Peyer's patch (tissue), 4 donors: ENCODE data around the gene PAOX. TPM values are rescaled to one million over a fixed set of nuclear protein-coding genes. Genes with fewer than 3 reads are reported as not detected.

Experiments
- DNase-seq, 3 donors: peaks; one replicate each; pipeline ENCODE4 v3.0.0-alpha.2; 2017 to 2019
- H3K27ac ChIP-seq, 4 donors: fragments of 200-600 bp; sonication (generic); one replicate each; pipeline ENCODE4 v1.5.1; 2016 to 2019
- H3K27me3 ChIP-seq, 2 donors: fragments of 200-600 bp; sonication (generic); one replicate each; pipeline ENCODE4 v1.5.1; 2019
- H3K36me3 ChIP-seq, 3 donors: fragments of 200-600 bp; sonication (generic); one replicate each; pipeline ENCODE4 v1.5.1; 2016 to 2019
- H3K4me1 ChIP-seq, 4 donors: fragments of 200-600 bp; sonication (generic); one replicate each; pipeline ENCODE4 v1.5.1; 2016 to 2019
- H3K4me3 ChIP-seq, 4 donors: fragments of 200-600 bp; sonication (generic); 1 replicate in 3 of 4; 2 replicates in 1 of 4; pipeline ENCODE4 v1.5.1; 2016 to 2019; ENCODE audit warnings: mild to moderate bottlenecking in 1 of 4
- H3K9me3 ChIP-seq, 4 donors: fragments of 200-600 bp; sonication (generic); one replicate each; pipeline ENCODE4 v1.5.1; 2016 to 2019; ENCODE audit warnings: mild to moderate bottlenecking in 1 of 4
- POLR2A ChIP-seq, 2 donors: fragments of 450-650 bp; IDR thresholded peaks; one replicate each; pipeline ENCODE4 v1.5.1; 2017; ENCODE audit warnings: antibody characterized with exemption in 2 of 2, mild to moderate bottlenecking in 2 of 2, moderate library complexity in 2 of 2
- total RNA-seq, 4 donors: library from RNA; depleted of rRNA; stranded (reverse); fragments of >200 nt; gene quantifications; one replicate each; pipeline ENCODE4 v1.1.0, GENCODE V29; 2016
- TF ChIP-seq, protein P1 (sequence below), 6 experiments: fragments of 450-650 bp in 4 of 6; fragments of 200-600 bp in 2 of 6; sonication (generic) in 1 of 6; IDR thresholded peaks; one replicate each; pipeline ENCODE4 v1.5.1; 2017 to 2019; ENCODE audit warnings: antibody characterized with exemption in 6 of 6, mild to moderate bottlenecking in 3 of 6, moderate library complexity in 1 of 6

PAOX gene
- 10 to 100 TPM; 19.8 to 53.7 (median 36.9) TPM for total RNA-seq

DNA sequence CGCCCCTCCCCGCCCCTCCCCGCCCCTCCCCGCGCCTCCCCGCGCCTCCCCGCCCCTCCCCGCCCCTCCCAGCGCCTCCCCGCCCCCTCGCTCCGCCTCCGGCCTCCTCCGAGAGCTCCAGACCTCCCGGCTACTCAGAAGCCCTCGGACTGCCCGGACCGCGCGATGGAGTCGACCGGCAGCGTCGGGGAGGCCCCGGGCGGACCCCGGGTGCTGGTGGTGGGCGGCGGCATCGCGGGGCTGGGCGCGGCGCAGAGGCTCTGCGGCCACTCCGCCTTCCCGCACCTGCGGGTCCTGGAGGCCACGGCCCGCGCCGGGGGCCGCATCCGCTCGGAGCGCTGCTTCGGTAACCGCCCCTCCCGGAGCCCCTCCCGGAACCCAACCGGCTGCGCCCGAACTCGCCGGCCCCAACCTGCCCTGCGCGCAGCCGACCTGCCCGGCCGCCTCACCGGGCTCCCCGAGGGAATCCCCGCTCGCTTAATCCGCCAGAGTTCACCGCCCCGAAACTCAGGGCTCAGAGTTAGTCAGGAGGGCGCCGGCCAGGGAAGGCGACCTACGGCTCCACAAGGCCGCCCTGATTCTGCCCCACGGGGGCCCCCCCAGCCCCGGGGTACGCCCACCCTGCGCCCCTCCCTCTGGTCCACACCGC lies at the start of gene PAOX:
Gene PAOX, plus strand, starts transcription at position 111 of the 649 bp plus-strand sequence. Its CDS starts 55 bp downstream, at position 166.
- H3K4me1 ChIP-seq = peaks cover 0 to 32% (median 5%) of the 10 kb centered on the region in 4 donors
- H3K9me3 ChIP-seq = no peaks in the 10 kb centered on the region
- peak in 1 of 2 donors; percentile 35 for TF ChIP-seq POLR2A (IDR thresholded peaks at IDR 0.05)
- TF ChIP-seq, protein P1, sequence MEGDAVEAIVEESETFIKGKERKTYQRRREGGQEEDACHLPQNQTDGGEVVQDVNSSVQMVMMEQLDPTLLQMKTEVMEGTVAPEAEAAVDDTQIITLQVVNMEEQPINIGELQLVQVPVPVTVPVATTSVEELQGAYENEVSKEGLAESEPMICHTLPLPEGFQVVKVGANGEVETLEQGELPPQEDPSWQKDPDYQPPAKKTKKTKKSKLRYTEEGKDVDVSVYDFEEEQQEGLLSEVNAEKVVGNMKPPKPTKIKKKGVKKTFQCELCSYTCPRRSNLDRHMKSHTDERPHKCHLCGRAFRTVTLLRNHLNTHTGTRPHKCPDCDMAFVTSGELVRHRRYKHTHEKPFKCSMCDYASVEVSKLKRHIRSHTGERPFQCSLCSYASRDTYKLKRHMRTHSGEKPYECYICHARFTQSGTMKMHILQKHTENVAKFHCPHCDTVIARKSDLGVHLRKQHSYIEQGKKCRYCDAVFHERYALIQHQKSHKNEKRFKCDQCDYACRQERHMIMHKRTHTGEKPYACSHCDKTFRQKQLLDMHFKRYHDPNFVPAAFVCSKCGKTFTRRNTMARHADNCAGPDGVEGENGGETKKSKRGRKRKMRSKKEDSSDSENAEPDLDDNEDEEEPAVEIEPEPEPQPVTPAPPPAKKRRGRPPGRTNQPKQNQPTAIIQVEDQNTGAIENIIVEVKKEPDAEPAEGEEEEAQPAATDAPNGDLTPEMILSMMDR (IDR thresholded peaks at IDR 0.05) = no peak
- peak within 1 kb of the TSS; percentile 79 to 100 (median 97) for H3K4me3 ChIP-seq
- peak within 1 kb of the TSS; percentile 80 to 99 (median 94) for H3K27ac ChIP-seq
- DNase-seq = peak; percentile 59 to 83 (median 80)
- peaks cover 0 to 7% (median 0%) of the 10 kb centered on the region in 3 donors for H3K36me3 ChIP-seq
- no peaks in the 10 kb centered on the region for H3K27me3 ChIP-seq

DNA sequence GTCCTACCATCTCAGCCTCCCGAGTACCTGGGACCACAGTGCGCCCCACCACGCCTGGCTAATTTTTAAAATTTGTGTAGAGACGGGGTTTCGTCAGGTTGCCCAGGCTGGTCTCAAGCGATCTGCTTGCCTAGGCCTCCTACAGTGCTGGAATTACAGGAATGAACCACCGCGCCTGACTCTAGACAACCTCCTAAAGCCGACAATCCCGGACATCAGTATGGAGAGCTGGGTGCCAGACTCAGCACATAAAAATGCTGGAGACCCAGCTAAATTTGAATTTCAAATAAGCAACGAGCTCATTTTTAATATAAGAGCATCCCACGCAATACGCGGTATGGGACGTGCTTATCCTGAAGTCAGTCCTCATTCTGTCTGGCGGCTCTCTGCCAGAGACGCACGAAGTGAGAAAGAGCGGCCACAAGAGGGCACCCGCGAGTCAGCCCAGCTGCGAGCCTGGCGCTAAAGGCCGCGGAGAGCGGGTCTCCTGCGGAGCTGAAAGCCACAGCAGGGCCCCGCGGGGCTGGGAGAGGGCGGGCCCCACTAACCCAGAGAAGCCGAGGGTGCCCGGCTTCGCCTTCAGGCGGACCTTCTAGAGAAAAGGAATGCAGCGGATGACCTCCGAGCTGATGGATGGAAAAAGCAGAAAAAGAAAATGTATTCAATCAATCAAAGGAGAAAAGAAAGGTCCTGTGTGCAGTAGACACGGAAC lies 49.4 kb upstream of the PAOX start:
- peak; percentile 76 to 93 (median 92) for DNase-seq
- no peak overlapping the region for H3K27ac ChIP-seq
- TF ChIP-seq POLR2A (IDR thresholded peaks at IDR 0.05) = no peak
- TF ChIP-seq, protein P1 (IDR thresholded peaks at IDR 0.05) = peak; percentile 86 to 96 (median 89)
- no peaks in the 10 kb centered on the region for H3K36me3 ChIP-seq
- H3K4me3 ChIP-seq = peak overlapping the region in 3 of 4 donors; percentile 24 to 48 (median 32)
- peaks cover 0 to 37% (median 19%) of the 10 kb centered on the region in 4 donors for H3K4me1 ChIP-seq
- no peaks in the 10 kb centered on the region for H3K9me3 ChIP-seq
- H3K27me3 ChIP-seq = peaks cover 7 to 43% of the 10 kb centered on the region in 2 donors

DNA sequence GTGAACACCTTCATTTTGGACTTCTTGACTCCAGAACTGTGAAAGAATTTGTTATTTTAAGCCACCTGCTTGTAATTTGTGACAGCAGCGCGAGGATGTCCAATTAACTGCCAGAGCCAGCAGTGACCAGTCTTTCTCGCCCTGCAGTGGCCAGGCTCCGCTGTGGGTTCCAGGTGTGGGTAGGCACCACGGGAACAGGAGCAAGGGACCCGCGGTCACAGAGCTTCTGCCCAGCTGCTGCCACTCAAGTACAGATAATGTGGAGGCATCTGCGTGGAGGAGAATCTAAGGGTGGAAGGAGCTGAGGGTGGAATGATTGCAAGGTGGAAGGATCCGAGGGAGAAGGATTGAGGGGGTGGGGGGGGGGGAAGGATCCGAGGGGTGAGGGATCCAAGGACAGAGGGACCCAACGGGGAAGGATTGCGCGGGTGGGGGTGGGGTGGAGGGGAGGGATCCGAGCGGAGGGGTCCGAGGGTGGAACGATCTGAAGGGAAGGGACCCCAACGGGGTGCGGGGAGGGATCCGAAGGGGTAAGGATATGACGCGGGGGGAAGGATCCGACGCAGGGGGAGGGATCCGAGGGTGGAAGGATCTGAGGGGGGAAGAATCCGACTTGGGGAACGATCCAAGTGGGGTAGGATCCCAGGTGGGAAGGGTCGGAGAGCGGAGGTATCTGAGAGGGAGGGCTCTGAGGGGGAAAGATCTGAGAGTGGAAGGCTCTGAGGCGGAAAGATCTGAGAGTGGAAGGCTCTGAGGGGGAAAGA lies 45.9 kb upstream of the PAOX start:
- peaks cover 0 to 33% of the 10 kb centered on the region in 2 donors for H3K27me3 ChIP-seq
- H3K27ac ChIP-seq = no peak overlapping the region
- no peaks in the 10 kb centered on the region for H3K36me3 ChIP-seq
- no peak overlapping the region for H3K4me3 ChIP-seq
- TF ChIP-seq, protein P1 (IDR thresholded peaks at IDR 0.05) = no peak
- TF ChIP-seq POLR2A (IDR thresholded peaks at IDR 0.05) = no peak
- no peak for DNase-seq
- no peaks in the 10 kb centered on the region for H3K9me3 ChIP-seq
- H3K4me1 ChIP-seq = peaks cover 0 to 42% (median 16%) of the 10 kb centered on the region in 4 donors

DNA sequence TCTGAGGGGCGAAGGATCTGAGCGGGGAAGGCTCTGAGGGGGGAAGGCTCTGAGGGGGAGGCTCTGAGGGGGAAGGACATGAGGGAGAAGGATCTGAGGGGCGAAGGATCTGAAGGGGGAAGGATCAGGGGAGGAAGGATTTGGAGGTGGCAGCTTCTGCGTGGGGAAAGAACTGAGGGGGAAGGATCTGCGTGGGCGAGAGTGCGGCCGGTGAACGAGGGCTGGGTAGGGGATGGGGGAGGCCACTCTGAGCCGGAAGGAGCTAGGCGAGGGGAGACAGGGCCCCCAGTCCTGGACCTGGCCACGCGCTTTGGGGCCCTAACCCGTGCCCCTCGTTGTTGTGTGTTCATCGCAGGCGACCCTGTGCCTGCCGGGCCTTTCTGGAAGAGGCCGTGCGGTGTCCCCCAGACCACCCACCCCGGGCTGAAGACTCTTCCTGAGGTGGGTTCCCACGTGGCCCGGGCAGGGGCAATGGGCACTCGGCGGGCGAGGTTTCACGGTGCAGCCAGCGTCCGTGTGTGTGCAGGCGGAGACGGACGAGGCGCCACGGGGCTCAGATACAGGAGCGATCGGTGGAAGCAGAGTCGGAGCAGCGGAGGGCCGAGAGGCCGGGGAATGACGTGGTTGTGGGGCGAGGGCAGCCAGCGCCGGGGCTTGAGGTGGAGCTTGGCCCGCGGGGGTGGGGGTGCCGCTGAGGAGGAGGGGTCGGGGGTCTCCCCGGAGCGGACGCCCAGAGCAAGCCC lies 44.4 kb upstream of the PAOX start:
- TF ChIP-seq POLR2A (IDR thresholded peaks at IDR 0.05) = no peak
- TF ChIP-seq, protein P1 (IDR thresholded peaks at IDR 0.05) = no peak
- H3K4me1 ChIP-seq = peaks cover 0 to 31% (median 14%) of the 10 kb centered on the region in 4 donors
- no peaks in the 10 kb centered on the region for H3K9me3 ChIP-seq
- peak overlapping the region in 3 of 4 donors; percentile 33 to 59 (median 44) for H3K27ac ChIP-seq
- DNase-seq = peak in 1 of 3 donors; percentile 55
- H3K36me3 ChIP-seq = no peaks in the 10 kb centered on the region
- peaks cover 0 to 25% of the 10 kb centered on the region in 2 donors for H3K27me3 ChIP-seq
- H3K4me3 ChIP-seq = peak overlapping the region; percentile 39 to 50 (median 50)
